H1 (cell line): Measurements from ENCODE around the gene SORL1-AS1.

Experiments
- CTCF ChIA-PET: fragments of 300-600 bp; sonication (Branson Sonifier 250); formaldehyde crosslinking; loops from one replicate; lab custom pipeline; 2021; ENCODE audit not compliant: partially characterized antibody; lab: Charles Lee
- POLR2A ChIA-PET: fragments of 300-600 bp; sonication (Branson Sonifier 250); formaldehyde crosslinking; loops from one replicate; lab custom pipeline; 2021; ENCODE audit warnings: inconsistent platforms; ENCODE audit not compliant: partially characterized antibody; lab: Charles Lee
- DNase-seq, 2 experiments: peaks; one replicate each; pipeline versions ENCODE4 v3.0.0 to v3.0.0-alpha.2; 2010 to 2022; ENCODE audit warnings: low spot score in 2 of 2, low read depth in 1 of 2, mixed read lengths in 1 of 2
- FAIRE-seq: peaks from 2 replicates; lab custom pipeline; 2011; peaks lifted over from hg19 to GRCh38; lab: Jason Lieb, UNC
- H2AFZ ChIP-seq: 2 replicates; pipeline ENCODE4 v1.8.1; 2012; ENCODE audit warnings: low read length, inconsistent platforms
- H2AK5ac ChIP-seq: 2 replicates; pipeline ENCODE4 v1.6.1; 2013; ENCODE audit warnings: low read depth, low read length
- H2BK120ac ChIP-seq: replicated peaks from 2 replicates; pipeline ENCODE3; 2013; ENCODE audit warnings: low read depth, low read length, inconsistent platforms
- H2BK12ac ChIP-seq: 2 replicates; pipeline ENCODE4 v1.6.1; 2013; ENCODE audit warnings: low read depth, low read length
- H2BK15ac ChIP-seq: 2 replicates; pipeline ENCODE4 v1.6.1; 2013; ENCODE audit warnings: low read length
- H2BK20ac ChIP-seq: 2 replicates; pipeline ENCODE4 v1.6.1; 2013; ENCODE audit warnings: low read length
- H2BK5ac ChIP-seq: 2 replicates; pipeline ENCODE4 v1.6.1; 2013; ENCODE audit warnings: low read depth, low read length
- H3K14ac ChIP-seq: 2 replicates; pipeline ENCODE4 v1.6.1; 2013; ENCODE audit warnings: inconsistent platforms; ENCODE audit not compliant: insufficient read length
- H3K18ac ChIP-seq: 2 replicates; pipeline ENCODE4 v1.6.1; 2013; ENCODE audit warnings: low read length; ENCODE audit errors: extremely low read depth
- H3K23ac ChIP-seq: 2 replicates; pipeline ENCODE4 v1.6.1; 2013; ENCODE audit warnings: inconsistent platforms; ENCODE audit not compliant: insufficient read length
- H3K23me2 ChIP-seq: 2 replicates; pipeline ENCODE4 v1.6.1; 2013; ENCODE audit warnings: low read depth, low read length
- H3K27ac ChIP-seq: 2 replicates; pipeline ENCODE4 v1.6.1; 2011; ENCODE audit warnings: low read depth, low read length, inconsistent platforms
- H3K27me3 ChIP-seq, 4 experiments: replicated peaks in 1 of 4; 1 replicate in 1 of 4; 2 replicates in 3 of 4; pipeline versions ENCODE4 v1.6.1 to v1.8.1; 2011 to 2013; ENCODE audit warnings: low read length in 3 of 4, mild to moderate bottlenecking in 3 of 4, inconsistent platforms in 2 of 4, mixed read lengths in 2 of 4, moderate library complexity in 1 of 4; ENCODE audit not compliant: control insufficient read depth in 3 of 4, insufficient read depth in 3 of 4; ENCODE audit errors: extremely low read depth in 1 of 4
- H3K36me3 ChIP-seq, 4 experiments: 2 replicates each; pipeline versions ENCODE4 v1.6.1 to v1.8.1; 2011 to 2013; ENCODE audit warnings: mild to moderate bottlenecking in 4 of 4, low read length in 3 of 4, moderate library complexity in 2 of 4, control low read depth in 1 of 4, inconsistent platforms in 1 of 4; ENCODE audit not compliant: insufficient read depth in 4 of 4, control insufficient read depth in 2 of 4
- H3K4ac ChIP-seq: replicated peaks from 2 replicates; pipeline ENCODE3; 2013; ENCODE audit warnings: low read length, low read depth, mixed read lengths, inconsistent platforms; ENCODE audit not compliant: insufficient read length
- H3K4me1 ChIP-seq, 4 experiments: replicated peaks in 1 of 4; 1 replicate in 1 of 4; 2 replicates in 3 of 4; pipeline versions ENCODE4 v1.6.1 to v1.8.1; 2011 to 2013; ENCODE audit warnings: low read length in 3 of 4, inconsistent platforms in 2 of 4, mixed read lengths in 1 of 4; ENCODE audit not compliant: insufficient read depth in 4 of 4, control insufficient read depth in 3 of 4
- H3K4me2 ChIP-seq, 2 experiments: 2 replicates each; pipeline versions ENCODE4 v1.6.1 to v1.8.1; 2011 to 2013; ENCODE audit warnings: low read depth in 2 of 2, low read length in 2 of 2, control low read depth in 1 of 2, inconsistent platforms in 1 of 2, mild to moderate bottlenecking in 1 of 2; ENCODE audit not compliant: insufficient read depth in 1 of 2
- H3K4me3 ChIP-seq, 4 experiments: fragments of 200-600, 300-600 bp in 1 of 4; sonication (generic), shearing (Covaris generic), sonication (Bioruptor Twin) in 1 of 4; 2 replicates each; pipeline versions ENCODE4 v1.5.1 to v1.8.1; 2011 to 2016; ENCODE audit warnings: low read length in 4 of 4, low read depth in 3 of 4, control low read depth in 2 of 4, inconsistent platforms in 2 of 4, mild to moderate bottlenecking in 2 of 4, mixed read lengths in 1 of 4, moderate library complexity in 1 of 4; ENCODE audit not compliant: insufficient read depth in 2 of 4; ENCODE audit errors: extremely low read depth in 1 of 4
- H3K56ac ChIP-seq: replicated peaks from 2 replicates; pipeline ENCODE3; 2013; ENCODE audit warnings: low read depth, mild to moderate bottlenecking, mixed read lengths, low read length, inconsistent platforms; ENCODE audit not compliant: insufficient read length
- H3K79me1 ChIP-seq: 2 replicates; pipeline ENCODE4 v1.6.1; 2013; ENCODE audit warnings: low read depth, low read length, control low read depth
- H3K79me2 ChIP-seq, 2 experiments: 2 replicates each; pipeline versions ENCODE4 v1.6.1 to v1.8.1; 2012 to 2013; ENCODE audit warnings: low read length in 2 of 2, mild to moderate bottlenecking in 2 of 2, inconsistent platforms in 1 of 2; ENCODE audit not compliant: insufficient read depth in 2 of 2, control insufficient read depth in 1 of 2
- H3K9ac ChIP-seq, 4 experiments: replicated peaks in 1 of 4; 1 replicate in 1 of 4; 2 replicates in 3 of 4; pipeline versions ENCODE4 v1.6.1 to v1.8.1; 2011 to 2013; ENCODE audit warnings: low read depth in 3 of 4, low read length in 3 of 4, control low read depth in 2 of 4, mild to moderate bottlenecking in 2 of 4, moderate library complexity in 2 of 4, inconsistent platforms in 1 of 4; ENCODE audit errors: extremely low read depth in 1 of 4
- H3K9me3 ChIP-seq, 2 experiments: 2 replicates each; pipeline versions ENCODE4 v1.6.1 to v1.8.1; 2012 to 2013; ENCODE audit warnings: mild to moderate bottlenecking in 2 of 2, moderate library complexity in 2 of 2, control low read depth in 1 of 2, inconsistent platforms in 1 of 2, low read depth in 1 of 2, low read length in 1 of 2, mixed read lengths in 1 of 2; ENCODE audit not compliant: insufficient read depth in 2 of 2
- H4K20me1 ChIP-seq, 2 experiments: replicated peaks in 1 of 2; 2 replicates each; pipeline versions ENCODE3 to v1.8.1; 2011 to 2013; ENCODE audit warnings: inconsistent platforms in 2 of 2, low read length in 2 of 2, mild to moderate bottlenecking in 1 of 2; ENCODE audit not compliant: insufficient read depth in 2 of 2, control insufficient read depth in 1 of 2
- H4K5ac ChIP-seq: 2 replicates; pipeline ENCODE4 v1.6.1; 2013; ENCODE audit warnings: low read length, low read depth, mixed read lengths, inconsistent platforms; ENCODE audit not compliant: insufficient read length
- H4K8ac ChIP-seq: 2 replicates; pipeline ENCODE4 v1.8.0; 2013; ENCODE audit warnings: mild to moderate bottlenecking, moderate library complexity, low read length, inconsistent platforms; ENCODE audit not compliant: insufficient read depth; ENCODE audit errors: extremely low read depth
- H4K91ac ChIP-seq: replicated peaks from 2 replicates; pipeline ENCODE3; 2013; ENCODE audit warnings: low read length, mixed read lengths, inconsistent platforms; ENCODE audit not compliant: insufficient read length
- ASH2L ChIP-seq: fragments of 200-600, 300-600 bp; sonication (generic); IDR thresholded peaks from one replicate; pipeline ENCODE4 v1.7.1; 2017; ENCODE audit warnings: low read length
- ATF3 ChIP-seq: IDR thresholded peaks from 2 replicates; pipeline ENCODE4 v1.6.1; 2011; ENCODE audit warnings: low read depth, mild to moderate bottlenecking, low read length; ENCODE audit not compliant: insufficient read depth
- GABPA ChIP-seq: IDR thresholded peaks from 2 replicates; pipeline ENCODE4 v1.6.1; 2011; ENCODE audit warnings: mild to moderate bottlenecking, low read length, moderate library complexity, borderline replicate concordance; ENCODE audit not compliant: insufficient read depth
- HDAC2 ChIP-seq, 2 experiments: fragments of 300-600 bp in 1 of 2; sonication (generic) in 1 of 2; IDR thresholded peaks; 2 replicates each; pipeline ENCODE4 v1.6.1; 2011 to 2012; ENCODE audit warnings: low read depth in 2 of 2, low read length in 2 of 2, mild to moderate bottlenecking in 2 of 2, moderate library complexity in 2 of 2, borderline replicate concordance in 1 of 2, inconsistent platforms in 1 of 2
- KDM4A ChIP-seq: IDR thresholded peaks from one replicate; pipeline ENCODE4 v1.7.1; 2012; ENCODE audit warnings: low read depth, mild to moderate bottlenecking, moderate library complexity, low read length, inconsistent platforms; ENCODE audit not compliant: severe bottlenecking
- MAFK ChIP-seq: IDR thresholded peaks from 2 replicates; pipeline ENCODE4 v1.6.1; 2012; ENCODE audit warnings: low read depth, mild to moderate bottlenecking, improper control_type of control experiment, low read length
- POLR2A ChIP-seq, 2 experiments: IDR thresholded peaks; 1 replicate in 1 of 2; 2 replicates in 1 of 2; pipeline ENCODE4 v1.6.1; 2011; ENCODE audit warnings: low read depth in 2 of 2, low read length in 2 of 2, mild to moderate bottlenecking in 2 of 2; ENCODE audit errors: control extremely low read depth in 1 of 2
- SP1 ChIP-seq: IDR thresholded peaks from 2 replicates; pipeline ENCODE4 v1.6.1; 2011; ENCODE audit warnings: low read depth, low read length
- TCF12 ChIP-seq: IDR thresholded peaks from 2 replicates; pipeline ENCODE4 v1.6.1; 2011; ENCODE audit warnings: low read depth, mild to moderate bottlenecking, low read length
- TEAD4 ChIP-seq: IDR thresholded peaks from 2 replicates; pipeline ENCODE4 v1.6.1; 2012; ENCODE audit warnings: low read depth, low read length, inconsistent platforms, mixed read lengths
- WGBS, 2 experiments: shearing (Covaris generic) in 1 of 2; methylation state at CpG; one replicate each; pipeline versions ENCODE4 v1.1.6 to v1.1.7; 2013 to 2015; ENCODE audit warnings: low lambda C conversion rate in 2 of 2, mixed read lengths in 2 of 2, inconsistent platforms in 1 of 2, low coverage in 1 of 2, missing lambda C conversion rate in 1 of 2; ENCODE audit not compliant: insufficient replicate concordance in 2 of 2, insufficient coverage in 1 of 2, insufficient read length in 1 of 2; ENCODE audit errors: extremely low coverage in 1 of 2, missing lambda C conversion rate in 1 of 2; 5-methylcytosine and 5-hydroxymethylcytosine counted together
- TF ChIP-seq, protein P1 (sequence below), 3 experiments: IDR thresholded peaks; 1 replicate in 2 of 3; 2 replicates in 1 of 3; pipeline versions ENCODE4 v1.5.1 to v1.6.1; 2011; ENCODE audit warnings: low read length in 3 of 3, mild to moderate bottlenecking in 3 of 3, inconsistent platforms in 2 of 3, low read depth in 1 of 3, moderate library complexity in 1 of 3; ENCODE audit not compliant: insufficient read depth in 1 of 3; ENCODE audit errors: control extremely low read depth in 1 of 3

Gene SORL1-AS1

GRCh38 chr11:121418625-121419114 is 34.1 kb downstream of the SORL1-AS1 start:
- no peak overlapping the region for H3K9ac ChIP-seq
- H3K27me3 ChIP-seq = no peaks in the 10 kb centered on the region
- no peaks in the 10 kb centered on the region for H3K9me3 ChIP-seq
- no peak overlapping the region for H2AFZ ChIP-seq
- H4K20me1 ChIP-seq = no peaks in the 10 kb centered on the region
- H3K79me1 ChIP-seq = no peaks in the 10 kb centered on the region
- H3K14ac ChIP-seq = no peak overlapping the region
- 0 out of 2 replicates have a peak overlapping the region, but pooled peaks have one; percentile 31 for H2BK15ac ChIP-seq
- H2BK20ac ChIP-seq = peak overlapping the region; percentile 63; the same call in 1 of the 2 replicates
- ChIA-PET CTCF (interaction anchor here (1.0 to 1.1 kb wide), 2 partner anchors 98 to 173 kb away, joined by 3 to 4 read pairs; no protein-coding TSS in a partner anchor), POLR2A (no interaction called here)
- H3K56ac ChIP-seq = no peak overlapping the region
- no peak overlapping the region for H3K23ac ChIP-seq
- no peak overlapping the region for H3K4me2 ChIP-seq
- H3K36me3 ChIP-seq = no peaks in the 10 kb centered on the region
- peak overlapping the region; percentile 69; the same call in 1 of the 2 replicates for H2BK5ac ChIP-seq
- no peaks in the 10 kb centered on the region for H3K23me2 ChIP-seq
- H3K18ac ChIP-seq = no peak overlapping the region
- FAIRE-seq (no peak), DNase-seq (no peak)
- H4K8ac ChIP-seq = no peak overlapping the region
- peaks cover 0 to 4% (median 0%) of the 10 kb centered on the region in 4 experiments; a peak in 2 of 7 replicates for H3K4me1 ChIP-seq
- H3K4me3 ChIP-seq = no peak overlapping the region
- WGBS, 2 experiments = 91% methylated on average over 7 of the region's 7 CpGs; no CpG with 5 or more reads in 1 of the 2 experiments
- no peaks in the 10 kb centered on the region for H3K79me2 ChIP-seq
- H3K27ac ChIP-seq = no peak overlapping the region
- H2BK120ac ChIP-seq = no peak overlapping the region
- H2AK5ac ChIP-seq = no peak overlapping the region
- peak overlapping the region; percentile 31; the same call in 1 of the 2 replicates for H2BK12ac ChIP-seq
- H4K91ac ChIP-seq = no peak overlapping the region
- H4K5ac ChIP-seq = no peak overlapping the region
- H3K4ac ChIP-seq = no peak overlapping the region
- TF ChIP-seq GABPA = no peak
- no peak for TF ChIP-seq TEAD4
- TF ChIP-seq ATF3 = no peak
- TF ChIP-seq, protein P1, sequence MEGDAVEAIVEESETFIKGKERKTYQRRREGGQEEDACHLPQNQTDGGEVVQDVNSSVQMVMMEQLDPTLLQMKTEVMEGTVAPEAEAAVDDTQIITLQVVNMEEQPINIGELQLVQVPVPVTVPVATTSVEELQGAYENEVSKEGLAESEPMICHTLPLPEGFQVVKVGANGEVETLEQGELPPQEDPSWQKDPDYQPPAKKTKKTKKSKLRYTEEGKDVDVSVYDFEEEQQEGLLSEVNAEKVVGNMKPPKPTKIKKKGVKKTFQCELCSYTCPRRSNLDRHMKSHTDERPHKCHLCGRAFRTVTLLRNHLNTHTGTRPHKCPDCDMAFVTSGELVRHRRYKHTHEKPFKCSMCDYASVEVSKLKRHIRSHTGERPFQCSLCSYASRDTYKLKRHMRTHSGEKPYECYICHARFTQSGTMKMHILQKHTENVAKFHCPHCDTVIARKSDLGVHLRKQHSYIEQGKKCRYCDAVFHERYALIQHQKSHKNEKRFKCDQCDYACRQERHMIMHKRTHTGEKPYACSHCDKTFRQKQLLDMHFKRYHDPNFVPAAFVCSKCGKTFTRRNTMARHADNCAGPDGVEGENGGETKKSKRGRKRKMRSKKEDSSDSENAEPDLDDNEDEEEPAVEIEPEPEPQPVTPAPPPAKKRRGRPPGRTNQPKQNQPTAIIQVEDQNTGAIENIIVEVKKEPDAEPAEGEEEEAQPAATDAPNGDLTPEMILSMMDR (IDR thresholded peaks at IDR 0.05; ENCODE audit: control extremely low read depth in 1 of 3, insufficient read depth in 1 of 3, low read depth in 1 of 3, low read length in 3 of 3) = no peak
- TF ChIP-seq ASH2L = no peak
- TF ChIP-seq KDM4A = no peak
- no peak for TF ChIP-seq HDAC2 (IDR thresholded peaks at IDR 0.05; ENCODE audit: borderline replicate concordance in 1 of 2, low read depth in 2 of 2, low read length in 2 of 2)
- TF ChIP-seq POLR2A (IDR thresholded peaks at IDR 0.05; ENCODE audit: control extremely low read depth in 1 of 2, low read depth in 2 of 2, low read length in 2 of 2) = no peak
- TF ChIP-seq TCF12 = no peak
- no peak for TF ChIP-seq MAFK
- no peak for TF ChIP-seq SP1
